IMR-90 (cell line): ENCODE data around the gene ULK2. TPM values are rescaled to one million over a fixed set of nuclear protein-coding genes. Genes with fewer than 3 reads are reported as not detected.
"Not testable (repeated sequence)": the region's sequence is repeated elsewhere in the genome, so short reads cannot be mapped to it uniquely, and the experiment has no call there.

Source experiments
- ATAC-seq: fragments of 200-7000 bp; cut with Tn5 transposase; 2 replicates; pipeline ENCODE4 v1.9.1; 2020; ENCODE audit warnings: low read depth, mild to moderate bottlenecking, moderate library complexity
- BruUV-seq: library from RNA; stranded (reverse); fragments of 400-500 nt; replicated peaks from 2 replicates; lab custom pipeline; 2021; lab: Mats Ljungman, UMichigan
- CTCF ChIA-PET: fragments of 300-600 bp; formaldehyde crosslinking; extraction: SDS; loops from one replicate; lab custom pipeline; 2021; ENCODE audit warnings: antibody characterized with exemption; lab: Yijun Ruan, JAX
- POLR2A ChIA-PET: fragments of 300-600 bp; sonication (Branson Sonifier 250); formaldehyde crosslinking; loops from one replicate; lab custom pipeline; 2022; ENCODE audit warnings: antibody characterized with exemption; ENCODE audit not compliant: unreplicated experiment; lab: Charles Lee
- DNase-seq: peaks from one replicate; pipeline ENCODE4 v3.0.0; 2013
- H2AFZ ChIP-seq: replicated peaks from 2 replicates; pipeline ENCODE3; 2013; ENCODE audit warnings: low read length, mild to moderate bottlenecking; ENCODE audit not compliant: poor library complexity
- H2AK5ac ChIP-seq: 2 replicates; pipeline ENCODE4 v1.6.1; 2013; ENCODE audit warnings: low read depth, low read length, inconsistent platforms
- H2AK9ac ChIP-seq: replicated peaks from 2 replicates; pipeline ENCODE3; 2013; ENCODE audit warnings: mild to moderate bottlenecking, low read depth, low read length, moderate library complexity; ENCODE audit not compliant: poor library complexity
- H2BK120ac ChIP-seq: 2 replicates; pipeline ENCODE4 v1.6.1; 2013; ENCODE audit warnings: low read depth, low read length, inconsistent platforms
- H2BK15ac ChIP-seq: 3 replicates; pipeline ENCODE4 v1.6.1; 2013; ENCODE audit warnings: low read depth, low read length, inconsistent platforms
- H2BK20ac ChIP-seq: 2 replicates; pipeline ENCODE4 v1.6.1; 2013; ENCODE audit warnings: low read depth, mild to moderate bottlenecking, inconsistent platforms, low read length, moderate library complexity
- H2BK5ac ChIP-seq: 2 replicates; pipeline ENCODE4 v1.6.1; 2013; ENCODE audit warnings: mild to moderate bottlenecking, low read depth, low read length, inconsistent platforms; ENCODE audit not compliant: poor library complexity, severe bottlenecking
- H3K14ac ChIP-seq: replicated peaks from 2 replicates; pipeline ENCODE4 v1.6.1; 2013; ENCODE audit warnings: low read depth, low read length, inconsistent platforms
- H3K18ac ChIP-seq: 2 replicates; pipeline ENCODE4 v1.6.1; 2013; ENCODE audit warnings: low read depth, low read length, control low read depth
- H3K23ac ChIP-seq: 2 replicates; pipeline ENCODE4 v1.6.1; 2013; ENCODE audit warnings: low read depth, low read length, inconsistent platforms
- H3K27ac ChIP-seq: 2 replicates; pipeline ENCODE4 v1.5.1; 2013; ENCODE audit warnings: mild to moderate bottlenecking, control low read depth, low read length; ENCODE audit not compliant: insufficient read depth
- H3K27me3 ChIP-seq: 2 replicates; pipeline ENCODE4 v1.6.1; 2013; ENCODE audit warnings: low read length; ENCODE audit not compliant: control insufficient read depth, insufficient read depth
- H3K36me3 ChIP-seq: 2 replicates; pipeline ENCODE4 v1.6.1; 2013; ENCODE audit warnings: low read length, mixed read lengths; ENCODE audit not compliant: control insufficient read depth, insufficient read depth
- H3K4ac ChIP-seq: 2 replicates; pipeline ENCODE4 v1.6.1; 2013; ENCODE audit warnings: low read depth, low read length, inconsistent platforms
- H3K4me1 ChIP-seq: 2 replicates; pipeline ENCODE4 v1.6.1; 2013; ENCODE audit warnings: low read length, mixed read lengths; ENCODE audit not compliant: control insufficient read depth, insufficient read depth
- H3K4me2 ChIP-seq: 2 replicates; pipeline ENCODE4 v1.6.1; 2013; ENCODE audit warnings: low read depth, mild to moderate bottlenecking, control low read depth, low read length, moderate library complexity
- H3K4me3 ChIP-seq: 2 replicates; pipeline ENCODE4 v1.5.1; 2013; ENCODE audit warnings: low read depth, mild to moderate bottlenecking, control low read depth, low read length, moderate library complexity; ENCODE audit not compliant: insufficient read depth
- H3K56ac ChIP-seq: 2 replicates; pipeline ENCODE4 v1.6.1; 2013; ENCODE audit warnings: low read length, inconsistent platforms; ENCODE audit not compliant: insufficient read depth; ENCODE audit errors: extremely low read depth
- H3K79me1 ChIP-seq, 2 experiments: 2 replicates each; pipeline ENCODE4 v1.6.1; 2013; ENCODE audit warnings: low read length in 2 of 2, inconsistent platforms in 1 of 2, low read depth in 1 of 2
- H3K9ac ChIP-seq: 2 replicates; pipeline ENCODE4 v1.6.1; 2013; ENCODE audit warnings: low read depth, low read length, control low read depth
- H3K9me1 ChIP-seq: 2 replicates; pipeline ENCODE4 v1.6.1; 2013; ENCODE audit warnings: low read length, inconsistent platforms; ENCODE audit not compliant: insufficient read depth
- H3K9me3 ChIP-seq: 2 replicates; pipeline ENCODE4 v1.6.1; 2013; ENCODE audit warnings: low read length; ENCODE audit not compliant: control insufficient read depth, insufficient read depth
- H4K20me1 ChIP-seq: 2 replicates; pipeline ENCODE4 v1.6.1; 2013; ENCODE audit warnings: low read length, inconsistent platforms; ENCODE audit not compliant: insufficient read depth
- H4K5ac ChIP-seq: 2 replicates; pipeline ENCODE4 v1.6.1; 2013; ENCODE audit warnings: mild to moderate bottlenecking, low read depth, low read length, control low read depth
- H4K8ac ChIP-seq, 2 experiments: 2 replicates each; pipeline ENCODE4 v1.6.1; 2013; ENCODE audit warnings: low read depth in 2 of 2, low read length in 2 of 2, control low read depth in 1 of 2, inconsistent platforms in 1 of 2
- H4K91ac ChIP-seq: 2 replicates; pipeline ENCODE4 v1.6.1; 2013; ENCODE audit warnings: low read depth, low read length, inconsistent platforms; ENCODE audit not compliant: insufficient read depth
- CEBPB ChIP-seq: IDR thresholded peaks from 2 replicates; pipeline ENCODE4 v1.6.1; 2012; ENCODE audit warnings: low read depth, low read length, improper control_type of control experiment
- RCOR1 ChIP-seq: IDR thresholded peaks from 2 replicates; pipeline ENCODE4 v1.6.1; 2012; ENCODE audit warnings: mild to moderate bottlenecking, low read length, improper control_type of control experiment; ENCODE audit not compliant: insufficient replicate concordance
- USF2 ChIP-seq: fragments of 150-350 bp; IDR thresholded peaks from 2 replicates; pipeline ENCODE4 v1.6.1; 2017; ENCODE audit warnings: mild to moderate bottlenecking, antibody characterized with exemption, low read length, low read depth
- WGBS, 2 experiments: methylation state at CpG; one replicate each; pipeline versions ENCODE4 v1.1.5 to v1.1.7; 2013; ENCODE audit warnings: missing lambda C conversion rate in 2 of 2; ENCODE audit not compliant: insufficient read length in 1 of 2; ENCODE audit errors: extremely low coverage in 2 of 2; 5-methylcytosine and 5-hydroxymethylcytosine counted together
- dilution Hi-C: fragments of 300-500 bp; cut with HindIII; formaldehyde crosslinking; loops from one replicate; pipeline ENCODE4 v1.14.3; 2018; ENCODE audit warnings: low sequenced_read_pairs; ENCODE audit not compliant: unreplicated experiment
- in situ Hi-C: fragments of 300-500 bp; cut with MboI; formaldehyde crosslinking; loops from 3 replicates; pipeline ENCODE4 v1.14.3; 2019; ENCODE audit warnings: low sequenced_read_pairs, inconsistent platforms, mixed read lengths
- intact Hi-C: fragments of 100-400 bp; cut with micrococcal nuclease; formaldehyde crosslinking; loops from 2 replicates; pipeline ENCODE4 v1.10.0; 2022
- polyA plus RNA-seq, 3 experiments: library from polyadenylated mRNA; depleted of rRNA; stranded (reverse); fragments of >200 nt; gene quantifications; 2 replicates each; pipeline ENCODE4 v1.2.3, GENCODE V29; 2012; ENCODE audit warnings: low replicate concordance in 1 of 3
- total RNA-seq: library from RNA; depleted of rRNA; stranded (reverse); fragments of >200 nt; gene quantifications from 2 replicates; pipeline ENCODE4 v1.2.3, GENCODE V29; 2012

ULK2 gene
- total and polyA plus RNA-seq, 2 of the 4 experiments (the other 2 are of a cell fraction) = 8.9 to 10.8 TPM

GRCh38 chr17:19766016-19766415 lies 101.7 kb downstream of the ULK2 start:
- TF ChIP-seq USF2 = no peak
- TF ChIP-seq CEBPB = no peak
- TF ChIP-seq RCOR1 = no peak
- no peaks in the 10 kb centered on the region for H3K79me1 ChIP-seq
- H3K4me2 ChIP-seq = no peak overlapping the region
- no peak overlapping the region for H3K4me3 ChIP-seq
- H3K14ac ChIP-seq = no peak overlapping the region
- ChIA-PET CTCF (interaction anchor here (0.6 to 1.5 kb wide), 2 partner anchors 62 to 253 kb away, joined by 4 to 5 read pairs; no protein-coding TSS in a partner anchor), POLR2A (no interaction called here)
- in situ Hi-C loops = no loop called here
- no peak overlapping the region for H2AFZ ChIP-seq
- no peak overlapping the region for H3K18ac ChIP-seq
- H2BK15ac ChIP-seq = no peak overlapping the region
- DNase-seq (no peak), ATAC-seq (no peak)
- H2BK5ac ChIP-seq = no peak overlapping the region
- H4K20me1 ChIP-seq = no peaks in the 10 kb centered on the region
- no peaks in the 10 kb centered on the region for H3K36me3 ChIP-seq
- H3K9me3 ChIP-seq = no peaks in the 10 kb centered on the region
- no peak overlapping the region for H3K56ac ChIP-seq
- H3K27me3 ChIP-seq = peaks cover 16% of the 10 kb centered on the region
- dilution Hi-C loops = no loop called here
- no peaks in the 10 kb centered on the region for H3K9me1 ChIP-seq
- H3K4ac ChIP-seq = no peak overlapping the region
- intact Hi-C loops = loop anchor here (1.0 to 2.0 kb wide), 3 partner anchors 252 to 403 kb away; no protein-coding TSS in a partner anchor
- no peak overlapping the region for H2AK9ac ChIP-seq
- no peak overlapping the region for H3K27ac ChIP-seq
- no peak overlapping the region for H3K9ac ChIP-seq
- H2BK120ac ChIP-seq = no peak overlapping the region
- H3K4me1 ChIP-seq = peaks cover 3% of the 10 kb centered on the region
- H2AK5ac ChIP-seq = no peak overlapping the region
- no peak overlapping the region for H4K5ac ChIP-seq
- no CpG with 5 or more reads among the region's 7 CpGs for WGBS, 2 experiments
- H3K23ac ChIP-seq = no peak overlapping the region
- H2BK20ac ChIP-seq = no peak overlapping the region
- H4K8ac ChIP-seq = no peak overlapping the region
- no TSS peak for BruUV-seq
- H4K91ac ChIP-seq = no peak overlapping the region

GRCh38 chr17:19763991-19764390 lies 103.7 kb downstream of the ULK2 start:
- intact Hi-C loops (loop anchor here (2.0 to 5.0 kb wide), 2 partner anchors 115 to 387 kb away; partner anchors contain the start of genes ALDH3A2 and MAPK7), in situ Hi-C loops (loop anchor here (5.0 kb wide), 2 partner anchors 242 to 402 kb away; partner anchors contain the start of gene B9D1)
- H3K79me1 ChIP-seq, POLR2A ChIA-PET, H3K9ac ChIP-seq, ATAC-seq, DNase-seq, H2AK5ac ChIP-seq, H2BK20ac ChIP-seq, BruUV-seq, H2BK15ac ChIP-seq, H3K9me3 ChIP-seq, H2BK5ac ChIP-seq, H3K4me3 ChIP-seq, H3K14ac ChIP-seq, H2BK120ac ChIP-seq, H3K36me3 ChIP-seq, H3K56ac ChIP-seq, H3K9me1 ChIP-seq, H4K91ac ChIP-seq, H3K23ac ChIP-seq, H3K4ac ChIP-seq, H3K27ac ChIP-seq, H2AFZ ChIP-seq, H4K8ac ChIP-seq, dilution Hi-C loops, H4K20me1 ChIP-seq, H4K5ac ChIP-seq, H3K4me1 ChIP-seq, H2AK9ac ChIP-seq, H3K18ac ChIP-seq, H3K4me2 ChIP-seq: not testable (repeated sequence)
- CTCF ChIA-PET = interaction anchor here (0.5 to 1.2 kb wide), 3 partner anchors 249 to 294 kb away, joined by 3 read pairs; no protein-coding TSS in a partner anchor
- WGBS, 2 experiments = no CpG with 5 or more reads among the region's 6 CpGs
- peaks cover 33% of the 10 kb centered on the region for H3K27me3 ChIP-seq
